Neural cell (in vitro differentiated cells): ENCODE measurements around the gene GCNT2.

Experiments
- EP300 ChIP-seq: fragments of 450-650 bp; conservative IDR thresholded peaks from 2 replicates; pipeline ENCODE4 v1.6.1; 2014; ENCODE audit warnings: antibody characterized with exemption, mild to moderate bottlenecking, moderate library complexity; ENCODE audit not compliant: poor library complexity, severe bottlenecking
- EZH2 ChIP-seq: fragments of 200-600, 300-800 bp; shearing (Covaris generic), sonication (generic); IDR thresholded peaks from 2 replicates; pipeline ENCODE4 v1.6.1; 2014; ENCODE audit warnings: antibody characterized with exemption, low read length, borderline replicate concordance, mild to moderate bottlenecking; ENCODE audit not compliant: insufficient read depth, poor library complexity, severe bottlenecking
- MXI1 ChIP-seq: fragments of 450-650 bp; conservative IDR thresholded peaks from 2 replicates; pipeline ENCODE4 v1.6.1; 2014; ENCODE audit warnings: antibody characterized with exemption, mild to moderate bottlenecking; ENCODE audit not compliant: poor library complexity, severe bottlenecking
- POLR2AphosphoS5 ChIP-seq: IDR thresholded peaks from 2 replicates; pipeline ENCODE4 v1.6.1; 2012
- RAD21 ChIP-seq: fragments of 450-650 bp; conservative IDR thresholded peaks from 2 replicates; pipeline ENCODE4 v1.6.1; 2014; ENCODE audit warnings: antibody characterized with exemption, mild to moderate bottlenecking, moderate library complexity
- SMC3 ChIP-seq: fragments of 450-650 bp; conservative IDR thresholded peaks from 2 replicates; pipeline ENCODE4 v1.6.1; 2014; ENCODE audit warnings: antibody characterized with exemption, mild to moderate bottlenecking, moderate library complexity; ENCODE audit not compliant: poor library complexity
- TAF1 ChIP-seq: IDR thresholded peaks from 2 replicates; pipeline ENCODE4 v1.6.1; 2012; ENCODE audit warnings: low read depth
- TF ChIP-seq, protein P1 (sequence below): fragments of 450-650 bp; IDR thresholded peaks from 2 replicates; pipeline ENCODE4 v1.5.1; 2014; ENCODE audit warnings: antibody characterized with exemption, mild to moderate bottlenecking, moderate library complexity; ENCODE audit not compliant: poor library complexity, severe bottlenecking
- TF ChIP-seq, protein P2 (sequence below): IDR thresholded peaks from 2 replicates; pipeline ENCODE4 v1.6.1; 2012; ENCODE audit warnings: borderline replicate concordance

- TF ChIP-seq, protein P1, sequence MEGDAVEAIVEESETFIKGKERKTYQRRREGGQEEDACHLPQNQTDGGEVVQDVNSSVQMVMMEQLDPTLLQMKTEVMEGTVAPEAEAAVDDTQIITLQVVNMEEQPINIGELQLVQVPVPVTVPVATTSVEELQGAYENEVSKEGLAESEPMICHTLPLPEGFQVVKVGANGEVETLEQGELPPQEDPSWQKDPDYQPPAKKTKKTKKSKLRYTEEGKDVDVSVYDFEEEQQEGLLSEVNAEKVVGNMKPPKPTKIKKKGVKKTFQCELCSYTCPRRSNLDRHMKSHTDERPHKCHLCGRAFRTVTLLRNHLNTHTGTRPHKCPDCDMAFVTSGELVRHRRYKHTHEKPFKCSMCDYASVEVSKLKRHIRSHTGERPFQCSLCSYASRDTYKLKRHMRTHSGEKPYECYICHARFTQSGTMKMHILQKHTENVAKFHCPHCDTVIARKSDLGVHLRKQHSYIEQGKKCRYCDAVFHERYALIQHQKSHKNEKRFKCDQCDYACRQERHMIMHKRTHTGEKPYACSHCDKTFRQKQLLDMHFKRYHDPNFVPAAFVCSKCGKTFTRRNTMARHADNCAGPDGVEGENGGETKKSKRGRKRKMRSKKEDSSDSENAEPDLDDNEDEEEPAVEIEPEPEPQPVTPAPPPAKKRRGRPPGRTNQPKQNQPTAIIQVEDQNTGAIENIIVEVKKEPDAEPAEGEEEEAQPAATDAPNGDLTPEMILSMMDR, result no peak
- TF ChIP-seq EP300, result no peak
- no peak for TF ChIP-seq EZH2
- TF ChIP-seq MXI1, result no peak
- no peak for TF ChIP-seq SMC3
- TF ChIP-seq POLR2AphosphoS5, result no peak
- no peak for TF ChIP-seq TAF1
- TF ChIP-seq, protein P2, sequence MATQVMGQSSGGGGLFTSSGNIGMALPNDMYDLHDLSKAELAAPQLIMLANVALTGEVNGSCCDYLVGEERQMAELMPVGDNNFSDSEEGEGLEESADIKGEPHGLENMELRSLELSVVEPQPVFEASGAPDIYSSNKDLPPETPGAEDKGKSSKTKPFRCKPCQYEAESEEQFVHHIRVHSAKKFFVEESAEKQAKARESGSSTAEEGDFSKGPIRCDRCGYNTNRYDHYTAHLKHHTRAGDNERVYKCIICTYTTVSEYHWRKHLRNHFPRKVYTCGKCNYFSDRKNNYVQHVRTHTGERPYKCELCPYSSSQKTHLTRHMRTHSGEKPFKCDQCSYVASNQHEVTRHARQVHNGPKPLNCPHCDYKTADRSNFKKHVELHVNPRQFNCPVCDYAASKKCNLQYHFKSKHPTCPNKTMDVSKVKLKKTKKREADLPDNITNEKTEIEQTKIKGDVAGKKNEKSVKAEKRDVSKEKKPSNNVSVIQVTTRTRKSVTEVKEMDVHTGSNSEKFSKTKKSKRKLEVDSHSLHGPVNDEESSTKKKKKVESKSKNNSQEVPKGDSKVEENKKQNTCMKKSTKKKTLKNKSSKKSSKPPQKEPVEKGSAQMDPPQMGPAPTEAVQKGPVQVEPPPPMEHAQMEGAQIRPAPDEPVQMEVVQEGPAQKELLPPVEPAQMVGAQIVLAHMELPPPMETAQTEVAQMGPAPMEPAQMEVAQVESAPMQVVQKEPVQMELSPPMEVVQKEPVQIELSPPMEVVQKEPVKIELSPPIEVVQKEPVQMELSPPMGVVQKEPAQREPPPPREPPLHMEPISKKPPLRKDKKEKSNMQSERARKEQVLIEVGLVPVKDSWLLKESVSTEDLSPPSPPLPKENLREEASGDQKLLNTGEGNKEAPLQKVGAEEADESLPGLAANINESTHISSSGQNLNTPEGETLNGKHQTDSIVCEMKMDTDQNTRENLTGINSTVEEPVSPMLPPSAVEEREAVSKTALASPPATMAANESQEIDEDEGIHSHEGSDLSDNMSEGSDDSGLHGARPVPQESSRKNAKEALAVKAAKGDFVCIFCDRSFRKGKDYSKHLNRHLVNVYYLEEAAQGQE, result no peak
- TF ChIP-seq RAD21, result no peak
These were observed 46.3 kb downstream of the GCNT2 start for GRCh38 chr6:10567256-10568026.
